ENCODE results near the gene ALOXE3. TPM values are rescaled to one million over a fixed set of nuclear protein-coding genes. Genes with fewer than 3 reads are reported as not detected.
"Not testable (repeated sequence)": the region's sequence is repeated elsewhere in the genome, so short reads cannot be mapped to it uniquely, and the experiment has no call there.

The ALOXE3 gene
- total RNA-seq, 1 experiment from 2014 or later, result not detected

GRCh38 chr17:8096541-8096940 lies 21.8 kb downstream of the ALOXE3 start:
- no peak for DNase-seq (ENCODE audit: low spot score)

- DNase-seq (ENCODE audit: low spot score), result no peak
Measured at GRCh38 chr17:8095361-8095760, 23.0 kb downstream of the ALOXE3 start.

GRCh38 chr17:8091033-8091687 lies 27.2 kb downstream of the ALOXE3 start:
- DNase-seq (ENCODE audit: low spot score), result no peak

- DNase-seq (ENCODE audit: low spot score), result no peak
Measured at GRCh38 chr17:8089728-8090127, 28.6 kb downstream of the ALOXE3 start.

- no peak for DNase-seq (ENCODE audit: low spot score)
Measured at GRCh38 chr17:8087952-8088230, 30.4 kb downstream of the ALOXE3 start.

- DNase-seq (ENCODE audit: low spot score), result no peak
Measured at GRCh38 chr17:8087075-8087951, 31.0 kb downstream of the ALOXE3 start, which contains the start of gene ALOX12B. TSS of gene ALOX12B (minus strand) at chr17:8087716. CDS start at chr17:8087442, 274 bp downstream.

GRCh38 chr17:8084250-8084649 lies 34.1 kb downstream of the ALOXE3 start:
- DNase-seq (ENCODE audit: low spot score), result no peak

GRCh38 chr17:8082292-8082691 lies 36.0 kb downstream of the ALOXE3 start:
- no peak for DNase-seq (ENCODE audit: low spot score)

- DNase-seq (ENCODE audit: low spot score), result no peak
Measured at GRCh38 chr17:8081876-8082275, 36.4 kb downstream of the ALOXE3 start.

- no peak for DNase-seq (ENCODE audit: low spot score)
Measured at GRCh38 chr17:8080799-8081219, 37.5 kb downstream of the ALOXE3 start.

GRCh38 chr17:8080208-8080798 lies 38.0 kb downstream of the ALOXE3 start:
- DNase-seq (ENCODE audit: low spot score), result no peak

- DNase-seq (ENCODE audit: low spot score), result peak; percentile 66
Measured at GRCh38 chr17:8079291-8080207, 38.8 kb downstream of the ALOXE3 start.

GRCh38 chr17:8077939-8078338 lies 40.4 kb downstream of the ALOXE3 start:
- not testable (repeated sequence) for DNase-seq (ENCODE audit: low spot score)

GRCh38 chr17:8076502-8077266 lies 41.6 kb downstream of the ALOXE3 start:
- no peak for DNase-seq (ENCODE audit: low spot score)

GRCh38 chr17:8075574-8076342 lies 42.6 kb downstream of the ALOXE3 start:
- DNase-seq (ENCODE audit: low spot score), result no peak

- no peak for DNase-seq (ENCODE audit: low spot score)
Measured at GRCh38 chr17:8075081-8075480, 43.2 kb downstream of the ALOXE3 start.

- no peak for DNase-seq (ENCODE audit: low spot score)
Measured at GRCh38 chr17:8074554-8074953, 43.8 kb downstream of the ALOXE3 start.

- peak; percentile 64 for DNase-seq (ENCODE audit: low spot score)
Measured at GRCh38 chr17:8073627-8074484, 44.5 kb downstream of the ALOXE3 start.
